Measurements from ENCODE around the gene PTGDR. TPM values are rescaled to one million over a fixed set of nuclear protein-coding genes. Genes with fewer than 3 reads are reported as not detected.

Gene PTGDR
- total and polyA plus RNA-seq, 9 donors = 0.16 to 0.71 (median 0.41) TPM

DNA sequence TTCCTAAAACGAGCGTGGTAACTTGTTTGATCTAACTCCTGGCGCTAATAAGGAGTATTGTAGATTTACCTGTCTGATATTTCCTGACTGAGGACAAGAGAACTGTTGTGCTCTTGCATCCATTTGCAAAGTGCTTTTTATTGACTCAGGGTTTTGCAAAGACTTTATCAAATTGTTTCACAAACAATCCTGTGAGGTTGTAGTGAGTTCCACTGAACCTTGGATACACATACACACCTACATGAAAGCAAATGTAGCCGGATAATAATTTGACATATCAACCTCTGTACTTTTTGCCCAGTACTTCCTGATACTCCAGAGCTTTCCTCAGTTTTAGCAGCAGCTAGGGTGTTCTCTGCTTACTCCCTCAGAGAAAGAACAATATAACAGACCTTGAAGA is 39.9 kb downstream of the PTGDR start:
- WGBS (ENCODE audit: insufficient coverage) = 76% methylated on average over 4 of the region's 4 CpGs
- no peak overlapping the region for H3K27ac ChIP-seq (ENCODE audit: low read length)
- H3K4me1 ChIP-seq (ENCODE audit: control insufficient read depth, insufficient read depth, low read length) = no peaks in the 10 kb centered on the region

DNA sequence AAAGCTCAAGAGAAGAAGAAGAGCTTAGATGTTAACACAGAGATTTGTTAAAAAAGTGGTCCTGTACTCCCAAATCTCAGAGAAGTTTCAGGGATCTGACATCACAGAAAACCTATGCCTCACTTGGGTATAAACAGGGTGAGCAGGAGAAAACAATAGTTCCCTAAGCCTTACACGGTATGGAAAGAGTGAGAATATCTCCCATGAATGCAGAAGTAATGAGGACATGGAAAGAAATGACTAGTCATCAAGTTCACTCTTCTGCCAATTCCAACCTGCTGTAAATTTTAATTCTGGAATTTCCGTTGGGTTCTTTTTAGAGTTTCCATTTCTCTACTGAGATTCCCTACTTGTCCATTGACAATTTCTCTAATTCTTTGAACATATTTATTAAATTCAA is 40.4 kb downstream of the PTGDR start:
- Histone ChIP-seq H3K27ac (ENCODE audit: low read length) (no peak overlapping the region), H3K4me1 (ENCODE audit: control insufficient read depth, insufficient read depth, low read length) (peaks cover 2% of the 10 kb centered on the region), H3K9me3 (replicated peaks; ENCODE audit: control insufficient read depth, low read depth, low read length) (no peaks in the 10 kb centered on the region), H3K27me3 (ENCODE audit: control insufficient read depth, insufficient read depth, low read length) (no peaks in the 10 kb centered on the region), H3K4me3 (ENCODE audit: low read length) (no peak overlapping the region), H3K36me3 (ENCODE audit: control insufficient read depth, insufficient read depth, low read length) (no peaks in the 10 kb centered on the region)
- peak; percentile 64 for DNase-seq
- no CpG with 5 or more reads among the region's 2 CpGs for WGBS (ENCODE audit: insufficient coverage)

More for the DNA sequence above, 39.9 kb downstream of the PTGDR start:
- Histone ChIP-seq H3K36me3 (ENCODE audit: control insufficient read depth, insufficient read depth, low read length) (no peaks in the 10 kb centered on the region), H3K9me3 (replicated peaks; ENCODE audit: control insufficient read depth, low read depth, low read length) (no peaks in the 10 kb centered on the region), H3K4me3 (ENCODE audit: low read length) (no peak overlapping the region), H3K27me3 (ENCODE audit: control insufficient read depth, insufficient read depth, low read length) (no peaks in the 10 kb centered on the region)
- DNase-seq = no peak

- Histone ChIP-seq H3K4me3 (ENCODE audit: low read length) (no peak overlapping the region), H3K27ac (ENCODE audit: low read length) (no peak overlapping the region), H3K36me3 (ENCODE audit: control insufficient read depth, insufficient read depth, low read length) (no peaks in the 10 kb centered on the region), H3K4me1 (ENCODE audit: control insufficient read depth, insufficient read depth, low read length) (peaks cover 14% of the 10 kb centered on the region), H3K27me3 (ENCODE audit: control insufficient read depth, insufficient read depth, low read length) (peaks cover 19% of the 10 kb centered on the region), H3K9me3 (replicated peaks; ENCODE audit: control insufficient read depth, low read depth, low read length) (no peaks in the 10 kb centered on the region)
- no CpG with 5 or more reads among the region's 3 CpGs for WGBS (ENCODE audit: insufficient coverage)
- DNase-seq = no peak
These were observed 43.0 kb downstream of the PTGDR start for GRCh38 chr14:52310541-52310940.

DNA sequence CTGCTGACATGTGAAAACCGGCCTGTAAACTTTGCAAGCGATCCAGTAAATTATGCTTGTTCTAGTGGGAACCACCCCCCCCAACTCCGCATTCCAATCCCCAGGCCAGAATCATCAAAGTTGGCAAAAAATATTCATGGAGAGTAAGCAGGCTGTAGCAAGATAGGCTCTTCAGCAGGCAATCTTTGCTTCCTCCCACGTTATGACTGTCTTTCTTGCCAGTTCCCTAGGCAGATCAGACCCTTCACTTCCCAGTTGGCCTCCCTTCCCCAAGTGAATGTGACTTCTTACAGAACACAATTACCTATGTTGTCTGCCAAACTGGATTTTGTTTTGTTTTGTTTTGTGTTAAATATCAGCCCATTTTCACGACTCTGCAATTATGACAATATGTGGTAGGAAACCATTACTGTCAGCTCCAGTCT is 45.4 kb downstream of the PTGDR start:
- Histone ChIP-seq H3K9me3 (replicated peaks; ENCODE audit: control insufficient read depth, low read depth, low read length) (no peaks in the 10 kb centered on the region), H3K27me3 (ENCODE audit: control insufficient read depth, insufficient read depth, low read length) (peaks cover 26% of the 10 kb centered on the region), H3K4me3 (ENCODE audit: low read length) (no peak overlapping the region), H3K27ac (ENCODE audit: low read length) (no peak overlapping the region), H3K4me1 (ENCODE audit: control insufficient read depth, insufficient read depth, low read length) (peaks cover 16% of the 10 kb centered on the region), H3K36me3 (ENCODE audit: control insufficient read depth, insufficient read depth, low read length) (no peaks in the 10 kb centered on the region)
- WGBS (ENCODE audit: insufficient coverage) = no CpG with 5 or more reads among the region's 5 CpGs
- DNase-seq = peak; percentile 66

DNA sequence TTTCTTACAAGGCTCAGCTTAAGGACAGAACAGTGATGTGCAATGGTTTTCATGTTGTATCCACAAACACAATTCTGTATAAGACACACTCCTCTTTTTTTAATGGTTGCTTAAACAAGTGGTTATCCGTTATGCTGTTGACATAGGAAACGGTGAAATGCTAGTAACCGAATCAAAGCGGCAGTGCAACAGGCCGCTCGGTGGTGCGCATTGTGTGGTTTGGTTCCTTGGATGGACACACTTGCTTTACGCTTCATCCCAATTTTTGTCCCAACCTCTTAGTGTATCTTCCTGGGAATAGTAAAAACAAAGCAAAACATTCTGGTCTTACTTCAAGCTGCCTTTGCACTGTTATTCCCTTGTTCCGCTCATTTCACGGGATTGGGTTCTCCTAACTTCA is 46.0 kb downstream of the PTGDR start:
- peaks cover 26% of the 10 kb centered on the region for H3K27me3 ChIP-seq (ENCODE audit: control insufficient read depth, insufficient read depth, low read length)
- 0% methylated on average over 2 of the region's 10 CpGs for whole genome bisulfite sequencing (ENCODE audit: insufficient coverage)
- DNase-seq = peak; percentile 41

DNA sequence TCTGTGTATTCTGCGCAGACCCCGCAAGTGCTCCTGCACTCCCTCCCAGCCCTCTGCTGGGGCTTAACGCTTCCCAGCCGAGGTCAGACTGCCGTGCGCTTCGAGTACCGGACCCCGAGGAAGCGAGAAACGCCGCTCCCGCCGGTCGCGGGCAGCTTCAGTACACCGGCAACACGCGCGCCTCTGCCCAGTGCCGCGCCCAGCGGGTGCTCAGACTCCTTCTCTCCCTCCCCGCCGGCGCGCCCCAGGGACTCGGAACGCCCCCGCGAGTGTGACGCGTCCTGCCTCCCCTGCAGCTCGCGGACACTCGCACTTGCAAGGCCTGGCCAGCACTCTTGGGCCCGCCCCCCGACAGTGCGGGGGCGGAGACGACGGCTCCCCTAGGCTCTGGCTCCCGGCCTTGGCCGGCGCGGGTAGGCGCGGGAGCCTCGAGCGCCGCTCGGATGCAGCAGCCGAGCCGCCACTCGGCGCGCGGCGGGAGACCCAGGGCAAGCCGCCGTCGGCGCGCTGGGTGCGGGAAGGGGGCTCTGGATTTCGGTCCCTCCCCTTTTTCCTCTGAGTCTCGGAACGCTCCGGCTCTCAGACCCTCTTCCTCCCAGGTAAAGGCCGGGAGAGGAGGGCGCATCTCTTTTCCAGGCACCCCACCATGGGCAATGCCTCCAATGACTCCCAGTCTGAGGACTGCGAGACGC is 46.6 kb downstream of the PTGDR start, which contains the start of gene PTGER2:
PTGER2 (plus strand) TSS at position 410 of the 692 bp plus-strand sequence; CDS start at position 647, 237 bp downstream.
- Histone ChIP-seq H3K9me3 (replicated peaks; ENCODE audit: control insufficient read depth, low read depth, low read length) (no peaks in the 10 kb centered on the region), H3K27ac (ENCODE audit: low read length) (peak within 1 kb of the TSS; percentile 62), H3K36me3 (ENCODE audit: control insufficient read depth, insufficient read depth, low read length) (no peaks in the 10 kb centered on the region), H3K4me1 (ENCODE audit: control insufficient read depth, insufficient read depth, low read length) (peaks cover 16% of the 10 kb centered on the region), H3K27me3 (ENCODE audit: control insufficient read depth, insufficient read depth, low read length) (peaks cover 26% of the 10 kb centered on the region), H3K4me3 (ENCODE audit: low read length) (peak within 1 kb of the TSS; percentile 66)
- peak; percentile 92 for DNase-seq
- under 1% methylated on average over 70 of the region's 73 CpGs for WGBS (ENCODE audit: insufficient coverage)

More for the DNA sequence above, 46.0 kb downstream of the PTGDR start:
- Histone ChIP-seq H3K4me3 (ENCODE audit: low read length) (peak overlapping the region; percentile 66), H3K36me3 (ENCODE audit: control insufficient read depth, insufficient read depth, low read length) (no peaks in the 10 kb centered on the region), H3K4me1 (ENCODE audit: control insufficient read depth, insufficient read depth, low read length) (peaks cover 16% of the 10 kb centered on the region), H3K9me3 (replicated peaks; ENCODE audit: control insufficient read depth, low read depth, low read length) (no peaks in the 10 kb centered on the region), H3K27ac (ENCODE audit: low read length) (peak overlapping the region; percentile 62)

DNA sequence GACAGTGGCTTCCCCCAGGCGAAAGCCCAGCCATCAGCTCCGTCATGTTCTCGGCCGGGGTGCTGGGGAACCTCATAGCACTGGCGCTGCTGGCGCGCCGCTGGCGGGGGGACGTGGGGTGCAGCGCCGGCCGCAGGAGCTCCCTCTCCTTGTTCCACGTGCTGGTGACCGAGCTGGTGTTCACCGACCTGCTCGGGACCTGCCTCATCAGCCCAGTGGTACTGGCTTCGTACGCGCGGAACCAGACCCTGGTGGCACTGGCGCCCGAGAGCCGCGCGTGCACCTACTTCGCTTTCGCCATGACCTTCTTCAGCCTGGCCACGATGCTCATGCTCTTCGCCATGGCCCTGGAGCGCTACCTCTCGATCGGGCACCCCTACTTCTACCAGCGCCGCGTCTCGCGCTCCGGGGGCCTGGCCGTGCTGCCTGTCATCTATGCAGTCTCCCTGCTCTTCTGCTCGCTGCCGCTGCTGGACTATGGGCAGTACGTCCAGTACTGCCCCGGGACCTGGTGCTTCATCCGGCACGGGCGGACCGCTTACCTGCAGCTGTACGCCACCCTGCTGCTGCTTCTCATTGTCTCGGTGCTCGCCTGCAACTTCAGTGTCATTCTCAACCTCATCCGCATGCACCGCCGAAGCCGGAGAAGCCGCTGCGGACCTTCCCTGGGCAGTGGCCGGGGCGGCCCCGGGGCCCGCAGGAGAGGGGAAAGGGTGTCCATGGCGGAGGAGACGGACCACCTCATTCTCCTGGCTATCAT is 47.3 kb downstream of the PTGDR start:
- peak; percentile 28 for DNase-seq
- H3K27ac ChIP-seq (ENCODE audit: low read length) = peak overlapping the region; percentile 62
- H3K4me1 ChIP-seq (ENCODE audit: control insufficient read depth, insufficient read depth, low read length) = peaks cover 16% of the 10 kb centered on the region

DNA sequence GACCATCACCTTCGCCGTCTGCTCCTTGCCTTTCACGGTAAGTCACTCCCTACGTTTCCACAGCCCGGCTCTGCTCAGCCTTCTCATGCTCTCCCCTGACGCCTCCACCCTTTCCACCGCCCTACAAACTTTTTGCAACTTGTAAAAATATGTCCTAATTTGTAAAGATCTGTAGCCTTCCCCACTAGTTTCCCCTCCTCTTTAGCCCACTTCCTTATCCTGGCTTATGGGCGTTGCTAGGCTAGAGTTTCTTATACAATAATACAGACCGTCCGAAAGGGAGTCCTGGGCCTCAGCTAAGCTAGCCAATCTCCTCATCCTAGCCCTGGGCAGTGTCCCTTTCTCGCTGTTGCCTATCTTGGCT is 47.8 kb downstream of the PTGDR start:
- peaks cover 26% of the 10 kb centered on the region for H3K27me3 ChIP-seq (ENCODE audit: control insufficient read depth, insufficient read depth, low read length)
- H3K36me3 ChIP-seq (ENCODE audit: control insufficient read depth, insufficient read depth, low read length) = no peaks in the 10 kb centered on the region
- DNase-seq = peak; percentile 48
- H3K4me1 ChIP-seq (ENCODE audit: control insufficient read depth, insufficient read depth, low read length) = peaks cover 16% of the 10 kb centered on the region
- peak overlapping the region; percentile 66 for H3K4me3 ChIP-seq (ENCODE audit: low read length)
- H3K9me3 ChIP-seq (replicated peaks; ENCODE audit: control insufficient read depth, low read depth, low read length) = no peaks in the 10 kb centered on the region
- peak overlapping the region; percentile 17 for H3K27ac ChIP-seq (ENCODE audit: low read length)
- WGBS (ENCODE audit: insufficient coverage) = 20% methylated on average over 1 of the region's 11 CpGs

More for the DNA sequence above, 47.3 kb downstream of the PTGDR start:
- Histone ChIP-seq H3K4me3 (ENCODE audit: low read length) (peak overlapping the region; percentile 66), H3K27me3 (ENCODE audit: control insufficient read depth, insufficient read depth, low read length) (peaks cover 26% of the 10 kb centered on the region), H3K9me3 (replicated peaks; ENCODE audit: control insufficient read depth, low read depth, low read length) (no peaks in the 10 kb centered on the region), H3K36me3 (ENCODE audit: control insufficient read depth, insufficient read depth, low read length) (no peaks in the 10 kb centered on the region)
- under 1% methylated on average over 61 of the region's 63 CpGs for WGBS (ENCODE audit: insufficient coverage)

DNA sequence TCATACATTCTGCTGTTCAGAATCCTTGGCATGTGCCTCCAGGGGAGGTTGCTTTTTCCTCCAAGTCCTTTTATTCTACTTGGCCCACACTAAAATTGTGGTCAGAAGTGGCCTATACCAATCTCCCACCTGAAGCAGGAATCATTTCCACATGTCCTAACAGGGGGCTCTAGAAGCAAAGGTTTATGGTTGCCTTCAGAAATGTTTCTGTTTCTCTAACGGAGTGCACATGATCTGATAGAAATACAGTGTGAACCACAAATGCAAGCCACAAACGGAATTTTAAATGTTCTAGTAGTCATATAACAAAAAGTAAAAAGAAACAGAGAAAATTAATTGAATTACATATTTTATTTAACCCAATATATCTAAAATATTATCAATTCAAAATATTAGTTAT is 50.6 kb downstream of the PTGDR start:
- no CpG with 5 or more reads among the region's 2 CpGs for WGBS (ENCODE audit: insufficient coverage)
- Histone ChIP-seq H3K27me3 (ENCODE audit: control insufficient read depth, insufficient read depth, low read length) (peaks cover 26% of the 10 kb centered on the region), H3K4me1 (ENCODE audit: control insufficient read depth, insufficient read depth, low read length) (peaks cover 14% of the 10 kb centered on the region), H3K36me3 (ENCODE audit: control insufficient read depth, insufficient read depth, low read length) (no peaks in the 10 kb centered on the region), H3K9me3 (replicated peaks; ENCODE audit: control insufficient read depth, low read depth, low read length) (peaks cover 8% of the 10 kb centered on the region), H3K27ac (ENCODE audit: low read length) (no peak overlapping the region), H3K4me3 (ENCODE audit: low read length) (no peak overlapping the region)
- no peak for DNase-seq

DNA sequence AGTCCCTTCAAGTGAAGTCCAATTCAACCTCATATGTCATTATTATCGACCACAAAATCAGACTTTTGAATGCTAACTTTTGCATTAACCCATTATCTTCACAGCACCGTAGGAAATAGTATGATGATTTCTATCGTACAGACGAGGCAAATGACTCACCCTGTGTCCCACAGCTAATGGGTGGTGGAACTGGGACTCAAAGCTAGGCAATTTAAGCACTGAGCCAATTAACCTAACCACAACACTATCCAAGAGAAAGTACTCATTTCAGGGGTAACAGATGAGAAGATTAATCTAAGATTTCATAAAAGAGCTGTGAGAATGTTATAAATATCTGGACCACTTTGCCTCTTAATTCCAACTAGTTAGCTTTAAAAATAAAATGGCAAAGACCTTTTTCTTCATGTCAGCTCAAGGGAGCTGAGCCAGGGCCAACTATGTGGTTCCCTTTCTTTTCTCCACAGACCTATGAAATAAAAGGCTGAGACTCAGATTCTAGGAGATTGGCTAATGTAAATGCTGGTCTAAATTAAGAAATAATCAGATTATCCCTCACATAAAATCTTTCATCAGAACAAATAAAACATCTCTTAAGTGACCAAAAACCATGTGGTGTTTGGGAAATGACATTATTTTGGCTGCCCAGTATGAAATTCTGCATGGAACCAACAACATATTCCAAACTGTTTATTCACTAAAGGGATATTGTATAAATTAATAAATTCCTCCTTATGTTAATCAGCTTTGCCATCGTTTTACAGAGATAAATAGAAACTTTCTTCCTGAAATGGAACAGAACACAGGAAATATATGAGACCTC is 51.5 kb downstream of the PTGDR start:
- peaks cover 20% of the 10 kb centered on the region for H3K27me3 ChIP-seq (ENCODE audit: control insufficient read depth, insufficient read depth, low read length)
- no peaks in the 10 kb centered on the region for H3K36me3 ChIP-seq (ENCODE audit: control insufficient read depth, insufficient read depth, low read length)
- H3K27ac ChIP-seq (ENCODE audit: low read length) = no peak overlapping the region
- no peak overlapping the region for H3K4me3 ChIP-seq (ENCODE audit: low read length)
- WGBS (ENCODE audit: insufficient coverage) = no CpG with 5 or more reads among the region's 5 CpGs
- DNase-seq = no peak
- peaks cover 8% of the 10 kb centered on the region for H3K9me3 ChIP-seq (replicated peaks; ENCODE audit: control insufficient read depth, low read depth, low read length)
- peaks cover 9% of the 10 kb centered on the region for H3K4me1 ChIP-seq (ENCODE audit: control insufficient read depth, insufficient read depth, low read length)

Measured in muscle of leg (tissue), 11 donors.